Measurements from ENCODE around the gene HNF4A. TPM values are rescaled to one million over a fixed set of nuclear protein-coding genes. Genes with fewer than 3 reads are reported as not detected.

Gene HNF4A
- total RNA-seq, 6 experiments from 2014 or later = 101 to 255 (median 157) TPM

- no peak overlapping the region for H3K27ac ChIP-seq
- WGBS (ENCODE audit: insufficient coverage, low coverage, low lambda C conversion rate, missing lambda C conversion rate) = 68% methylated on average over 5 of the region's 5 CpGs
- peaks cover 0 to 48% (median 14%) of the 10 kb centered on the region in 4 donors for H3K4me1 ChIP-seq
- H3K27me3 ChIP-seq = no peaks in the 10 kb centered on the region
- TF ChIP-seq POLR2A (IDR thresholded peaks at IDR 0.05) (no peak), CTCF (IDR thresholded peaks at IDR 0.05) (no peak)
- no peaks in the 10 kb centered on the region for H3K9me3 ChIP-seq
- intact Hi-C loops (cut with DNase I) = loop anchor here in 1 of 2 donors (10.0 kb wide), 1 partner anchor 268 kb away; the partner anchor contains the start of gene OSER1
- H3K36me3 ChIP-seq = peaks cover 0 to 46% (median 11%) of the 10 kb centered on the region in 4 donors
- H3K4me3 ChIP-seq = no peak overlapping the region
- ATAC-seq (no peak), DNase-seq (peak in 1 of 3 donors; percentile 39)
Measured at GRCh38 chr20:44483112-44483511, 127.6 kb downstream of the HNF4A start.

Small RNA genes lying within 50 kb of the gene (microRNA-seq; reads per million reads assigned to microRNA genes)
- 0 reads per million in 2 donors for gene MIR3646

Small RNA genes lying within 50 kb of the gene (small RNA-seq; reads per million reads assigned to genes)
- gene MIR3646 = 0 reads per million in 2 experiments
- gene RF00019 = 0 reads per million in 2 experiments
- 0 to 0.87 reads per million in 2 experiments for gene RPL37AP1

Other genes starting within 250 kb of the HNF4A start
- under 1 TPM in 5 of 6 experiments, not detected in 1; 0.09 to 0.31 (median 0.10) TPM for gene JPH2, start 168.5 kb upstream of the HNF4A start, total RNA-seq
- 10 to 100 TPM; 13.0 to 20.4 (median 17.3) TPM for gene OSER1, start 144.9 kb upstream of the HNF4A start, total RNA-seq
- gene GDAP1L1, start 108.4 kb upstream of the HNF4A start, total RNA-seq = not detected
- gene FITM2, start 44.5 kb upstream of the HNF4A start, total RNA-seq = 1 to 10 TPM; 3.6 to 8.0 (median 6.4) TPM
- not detected for gene R3HDML, start 18.7 kb upstream of the HNF4A start, total RNA-seq
- 100 to 1,000 TPM in 1 of 6 experiments, 10 to 100 TPM in 5; 18.0 to 102 (median 28.7) TPM for gene TTPAL, start 120.2 kb downstream of the HNF4A start, total RNA-seq
- 10 to 100 TPM; 42.2 to 77.5 (median 58.5) TPM for gene SERINC3, start 166.4 kb downstream of the HNF4A start, total RNA-seq
- gene PKIG, start 226.9 kb downstream of the HNF4A start, total RNA-seq = 10 to 100 TPM; 11.7 to 31.7 (median 21.8) TPM